SK-N-SH (cell line): ENCODE measurements around the gene GBX2.

ENCODE experiments used
- ELF1 ChIP-seq: IDR thresholded peaks from 2 replicates; pipeline ENCODE4 v1.4.0; 2012
- FOXM1 ChIP-seq: IDR thresholded peaks from 2 replicates; pipeline ENCODE4 v1.4.0; 2012; ENCODE audit warnings: low read depth, mild to moderate bottlenecking
- MXI1 ChIP-seq: IDR thresholded peaks from 2 replicates; pipeline ENCODE4 v1.6.1; 2012; ENCODE audit warnings: mild to moderate bottlenecking, low read depth, low read length, improper control_type of control experiment
- TF ChIP-seq, protein P1 (sequence below): fragments of 200-600 bp; sonication (generic); IDR thresholded peaks from 2 replicates; pipeline ENCODE4 v1.6.1; 2017; ENCODE audit warnings: antibody characterized with exemption, mild to moderate bottlenecking, moderate library complexity
- TF ChIP-seq, protein P2 (sequence below): fragments of 150-350 bp; IDR thresholded peaks from 2 replicates; pipeline ENCODE4 v1.6.1; 2017; ENCODE audit warnings: antibody characterized with exemption, low read length, low read depth, borderline replicate concordance

DNA sequence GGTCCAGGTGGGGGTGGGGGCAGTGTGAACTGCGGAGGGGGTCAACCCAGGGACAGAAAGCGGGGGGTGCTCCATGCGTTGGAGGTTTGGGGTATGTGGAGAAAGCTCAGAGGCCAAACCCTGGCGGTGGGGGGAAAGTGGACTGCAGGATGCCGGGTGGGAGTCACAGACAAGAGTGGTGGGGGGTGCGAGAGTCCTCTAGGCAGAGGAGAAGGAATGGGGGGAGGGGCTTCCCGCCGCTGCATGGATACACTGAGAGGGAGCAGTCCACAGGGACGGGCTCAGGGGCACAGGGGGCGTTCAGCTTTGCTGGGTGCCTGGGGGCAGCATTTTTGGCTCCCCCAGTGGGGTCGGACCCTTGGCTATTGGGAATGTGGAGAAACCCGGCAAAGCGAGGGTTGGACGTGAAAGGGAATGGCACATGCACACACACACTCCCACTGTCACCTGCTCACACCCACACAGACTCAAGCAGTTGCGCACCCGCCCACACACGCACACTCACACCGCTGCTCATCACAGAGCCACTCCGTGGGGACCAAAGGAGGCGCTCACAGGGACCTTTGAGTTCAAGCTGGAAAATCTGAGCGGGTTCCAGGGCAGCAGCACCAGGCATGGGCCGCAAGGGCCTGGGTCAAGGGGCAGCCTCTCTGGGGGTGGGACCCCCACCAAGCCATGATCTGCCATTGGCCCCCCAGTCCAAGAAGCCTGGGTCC, 7.7 kb downstream of the GBX2 start:
- TF ChIP-seq, protein P1, sequence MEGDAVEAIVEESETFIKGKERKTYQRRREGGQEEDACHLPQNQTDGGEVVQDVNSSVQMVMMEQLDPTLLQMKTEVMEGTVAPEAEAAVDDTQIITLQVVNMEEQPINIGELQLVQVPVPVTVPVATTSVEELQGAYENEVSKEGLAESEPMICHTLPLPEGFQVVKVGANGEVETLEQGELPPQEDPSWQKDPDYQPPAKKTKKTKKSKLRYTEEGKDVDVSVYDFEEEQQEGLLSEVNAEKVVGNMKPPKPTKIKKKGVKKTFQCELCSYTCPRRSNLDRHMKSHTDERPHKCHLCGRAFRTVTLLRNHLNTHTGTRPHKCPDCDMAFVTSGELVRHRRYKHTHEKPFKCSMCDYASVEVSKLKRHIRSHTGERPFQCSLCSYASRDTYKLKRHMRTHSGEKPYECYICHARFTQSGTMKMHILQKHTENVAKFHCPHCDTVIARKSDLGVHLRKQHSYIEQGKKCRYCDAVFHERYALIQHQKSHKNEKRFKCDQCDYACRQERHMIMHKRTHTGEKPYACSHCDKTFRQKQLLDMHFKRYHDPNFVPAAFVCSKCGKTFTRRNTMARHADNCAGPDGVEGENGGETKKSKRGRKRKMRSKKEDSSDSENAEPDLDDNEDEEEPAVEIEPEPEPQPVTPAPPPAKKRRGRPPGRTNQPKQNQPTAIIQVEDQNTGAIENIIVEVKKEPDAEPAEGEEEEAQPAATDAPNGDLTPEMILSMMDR, result no peak
- TF ChIP-seq MXI1, result no peak
- TF ChIP-seq FOXM1, result no peak
- TF ChIP-seq, protein P2, sequence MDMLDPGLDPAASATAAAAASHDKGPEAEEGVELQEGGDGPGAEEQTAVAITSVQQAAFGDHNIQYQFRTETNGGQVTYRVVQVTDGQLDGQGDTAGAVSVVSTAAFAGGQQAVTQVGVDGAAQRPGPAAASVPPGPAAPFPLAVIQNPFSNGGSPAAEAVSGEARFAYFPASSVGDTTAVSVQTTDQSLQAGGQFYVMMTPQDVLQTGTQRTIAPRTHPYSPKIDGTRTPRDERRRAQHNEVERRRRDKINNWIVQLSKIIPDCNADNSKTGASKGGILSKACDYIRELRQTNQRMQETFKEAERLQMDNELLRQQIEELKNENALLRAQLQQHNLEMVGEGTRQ, result no peak
- TF ChIP-seq ELF1, result no peak
